Subcutaneous abdominal adipose tissue (tissue), 5 donors: ENCODE measurements around the gene GID4.

ENCODE experiments used
- H3K27ac ChIP-seq: one replicate; pipeline ENCODE4 v1.7.0; 2013; ENCODE audit warnings: low read depth, mild to moderate bottlenecking, inconsistent platforms, low read length, moderate library complexity
- H3K27me3 ChIP-seq, 5 donors: one replicate each; pipeline ENCODE4 v1.7.0; 2013; ENCODE audit warnings: low read length in 5 of 5, inconsistent platforms in 1 of 5; ENCODE audit not compliant: control insufficient read depth in 5 of 5, insufficient read depth in 4 of 5
- H3K36me3 ChIP-seq, 5 donors: one replicate each; pipeline ENCODE4 v1.7.0; 2013; ENCODE audit warnings: low read length in 5 of 5; ENCODE audit not compliant: control insufficient read depth in 5 of 5, insufficient read depth in 5 of 5
- H3K4me1 ChIP-seq, 5 donors: one replicate each; pipeline ENCODE4 v1.7.0; 2013; ENCODE audit warnings: low read length in 5 of 5, mild to moderate bottlenecking in 3 of 5, moderate library complexity in 1 of 5; ENCODE audit not compliant: control insufficient read depth in 5 of 5, insufficient read depth in 5 of 5
- H3K4me3 ChIP-seq, 5 donors: one replicate each; pipeline ENCODE4 v1.7.0; 2013; ENCODE audit warnings: low read length in 5 of 5, low read depth in 1 of 5
- H3K9ac ChIP-seq, 5 donors: one replicate each; pipeline ENCODE4 v1.7.0; 2013; ENCODE audit warnings: low read length in 5 of 5, mild to moderate bottlenecking in 4 of 5, moderate library complexity in 3 of 5
- H3K9me3 ChIP-seq, 5 donors: one replicate each; pipeline ENCODE4 v1.7.0; 2013; ENCODE audit warnings: low read length in 5 of 5; ENCODE audit not compliant: control insufficient read depth in 5 of 5
- donor health status: healthy.
- donor health status: healthy.
- donor health status: healthy.
- donor health status: healthy.
- donor health status: healthy.

GID4 gene

DNA sequence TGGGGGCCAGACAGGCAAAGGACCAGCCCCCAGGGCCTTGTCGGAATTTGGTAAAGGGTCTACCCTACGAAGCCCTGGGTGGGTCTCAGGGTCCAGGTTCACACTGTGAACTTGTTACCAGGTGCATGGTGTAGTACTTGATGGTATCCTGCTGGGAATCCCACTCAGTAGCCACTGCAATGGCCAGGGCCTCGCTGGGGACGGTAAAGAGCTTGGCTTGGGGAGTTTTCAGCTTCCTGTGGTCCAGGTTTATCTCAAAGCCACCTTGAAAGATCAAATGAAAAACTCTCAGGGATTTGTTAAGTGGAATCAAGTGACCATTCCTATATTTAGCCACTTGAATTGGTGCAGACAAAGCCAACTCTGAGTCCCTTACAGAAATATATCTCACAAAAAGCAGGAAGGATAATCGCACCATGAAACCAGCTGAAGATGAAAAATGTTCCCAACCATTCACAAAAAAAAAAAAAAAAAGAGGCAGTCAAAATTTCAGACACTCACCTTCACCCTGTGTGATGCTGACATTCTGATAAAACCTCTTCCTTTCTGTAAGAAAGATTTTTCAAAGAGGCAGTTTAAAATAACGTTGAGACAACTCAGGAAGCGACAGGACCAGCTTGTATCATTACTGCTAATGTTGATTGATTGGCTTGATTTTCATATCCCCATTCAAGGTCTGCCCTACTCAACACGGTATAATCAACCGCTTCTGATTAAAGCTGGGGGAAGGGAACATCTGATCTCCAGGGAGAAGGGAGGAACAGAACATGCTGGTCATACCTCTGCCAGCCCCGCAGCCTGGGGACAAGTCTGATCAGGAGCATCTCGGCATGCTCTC lies 10.9 kb upstream of the GID4 start:
- Histone ChIP-seq H3K9me3 (no peaks in the 10 kb centered on the region), H3K27me3 (no peaks in the 10 kb centered on the region), H3K4me3 (no peak overlapping the region), H3K4me1 (peaks cover 0 to 43% (median 25%) of the 10 kb centered on the region in 5 donors), H3K9ac (peak overlapping the region in 1 of 5 donors; percentile 48), H3K27ac (no peak overlapping the region), H3K36me3 (peaks cover 0 to 19% (median 7%) of the 10 kb centered on the region in 5 donors)

DNA sequence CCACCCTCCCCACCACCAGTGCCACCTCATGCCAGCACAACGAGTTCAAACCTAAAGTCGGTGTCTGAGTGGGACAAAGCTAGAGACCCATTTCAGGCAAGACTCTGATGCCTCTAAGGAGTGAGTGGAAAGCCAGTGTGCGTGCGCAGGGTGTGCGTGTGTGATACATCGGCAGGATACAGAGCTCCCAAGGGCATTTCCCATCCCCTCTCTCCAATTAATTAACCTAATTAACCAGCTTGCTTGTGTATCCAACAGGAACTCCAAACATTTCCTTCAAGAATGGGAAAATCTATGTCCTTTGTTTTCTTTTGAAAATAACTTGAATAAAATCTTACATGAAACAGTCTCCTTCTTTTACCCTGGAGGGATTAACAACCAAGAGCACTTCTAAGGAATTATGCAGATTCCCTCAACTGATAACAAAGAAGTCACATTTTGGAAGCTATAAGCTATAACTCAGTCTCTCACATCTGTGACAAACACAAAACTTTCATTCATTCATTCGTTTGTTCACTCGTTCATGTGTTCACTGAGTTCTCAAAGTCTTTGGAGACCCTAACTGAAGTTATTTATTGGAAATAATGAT lies 10.2 kb upstream of the GID4 start:
- H3K36me3 ChIP-seq = peaks cover 0 to 18% (median 5%) of the 10 kb centered on the region in 5 donors
- peaks cover 0 to 44% (median 25%) of the 10 kb centered on the region in 5 donors for H3K4me1 ChIP-seq
- H3K27ac ChIP-seq = no peak overlapping the region
- no peaks in the 10 kb centered on the region for H3K9me3 ChIP-seq
- H3K27me3 ChIP-seq = no peaks in the 10 kb centered on the region
- H3K4me3 ChIP-seq = no peak overlapping the region
- peak overlapping the region in 1 of 5 donors; percentile 48 for H3K9ac ChIP-seq

DNA sequence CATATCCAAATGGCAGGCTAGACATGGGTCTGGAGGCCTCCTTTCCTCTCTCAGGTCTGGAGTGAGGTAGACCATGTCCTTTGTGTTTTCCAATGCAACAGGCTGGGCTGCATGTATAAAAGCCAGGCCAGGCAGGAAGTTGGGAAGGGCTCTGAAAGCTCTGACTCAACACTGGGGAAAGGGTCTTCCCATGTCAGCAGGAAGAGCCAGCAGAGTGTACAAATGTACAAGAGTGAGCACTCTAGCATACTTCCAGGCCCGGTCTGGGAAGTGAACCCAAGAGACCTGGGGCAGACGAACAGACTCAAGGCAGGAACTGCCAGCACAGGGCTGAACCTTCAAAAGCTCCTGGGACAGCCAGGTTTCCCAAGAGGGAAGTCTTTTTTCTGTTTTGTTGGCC lies 7.3 kb upstream of the GID4 start:
- Histone ChIP-seq H3K27me3 (no peaks in the 10 kb centered on the region), H3K36me3 (peaks cover 0 to 6% (median 5%) of the 10 kb centered on the region in 5 donors), H3K9ac (peak overlapping the region in 2 of 5 donors; percentile 26 to 46), H3K9me3 (no peaks in the 10 kb centered on the region), H3K4me3 (no peak overlapping the region), H3K4me1 (peaks cover 0 to 36% (median 13%) of the 10 kb centered on the region in 5 donors), H3K27ac (peak overlapping the region; percentile 48)

- H3K9me3 ChIP-seq = no peaks in the 10 kb centered on the region
- H3K4me1 ChIP-seq = peaks cover 7 to 41% (median 28%) of the 10 kb centered on the region in 5 donors
- H3K4me3 ChIP-seq = no peak overlapping the region
- peak overlapping the region; percentile 4 for H3K27ac ChIP-seq
- H3K9ac ChIP-seq = no peak overlapping the region
- H3K27me3 ChIP-seq = no peaks in the 10 kb centered on the region
- no peaks in the 10 kb centered on the region for H3K36me3 ChIP-seq
Observed at GRCh38 chr17:18033442-18034099, 5.6 kb upstream of the GID4 start.

- peak overlapping the region in 1 of 5 donors; percentile 35 for H3K9ac ChIP-seq
- no peak overlapping the region for H3K27ac ChIP-seq
Observed at GRCh38 chr17:18035704-18036103, 3.5 kb upstream of the GID4 start.

GRCh38 chr17:18037486-18037885 lies 1.7 kb upstream of the GID4 start:
- Histone ChIP-seq H3K27me3 (no peaks in the 10 kb centered on the region), H3K4me1 (peaks cover 12 to 40% (median 35%) of the 10 kb centered on the region in 5 donors), H3K36me3 (no peaks in the 10 kb centered on the region), H3K27ac (no peak overlapping the region), H3K9ac (no peak overlapping the region), H3K9me3 (no peaks in the 10 kb centered on the region), H3K4me3 (no peak overlapping the region)

More at GRCh38 chr17:18035704-18036103, 3.5 kb upstream of the GID4 start:
- H3K4me3 ChIP-seq = no peak overlapping the region
- no peaks in the 10 kb centered on the region for H3K27me3 ChIP-seq
- H3K9me3 ChIP-seq = no peaks in the 10 kb centered on the region
- peaks cover 12 to 47% (median 42%) of the 10 kb centered on the region in 5 donors for H3K4me1 ChIP-seq
- no peaks in the 10 kb centered on the region for H3K36me3 ChIP-seq

DNA sequence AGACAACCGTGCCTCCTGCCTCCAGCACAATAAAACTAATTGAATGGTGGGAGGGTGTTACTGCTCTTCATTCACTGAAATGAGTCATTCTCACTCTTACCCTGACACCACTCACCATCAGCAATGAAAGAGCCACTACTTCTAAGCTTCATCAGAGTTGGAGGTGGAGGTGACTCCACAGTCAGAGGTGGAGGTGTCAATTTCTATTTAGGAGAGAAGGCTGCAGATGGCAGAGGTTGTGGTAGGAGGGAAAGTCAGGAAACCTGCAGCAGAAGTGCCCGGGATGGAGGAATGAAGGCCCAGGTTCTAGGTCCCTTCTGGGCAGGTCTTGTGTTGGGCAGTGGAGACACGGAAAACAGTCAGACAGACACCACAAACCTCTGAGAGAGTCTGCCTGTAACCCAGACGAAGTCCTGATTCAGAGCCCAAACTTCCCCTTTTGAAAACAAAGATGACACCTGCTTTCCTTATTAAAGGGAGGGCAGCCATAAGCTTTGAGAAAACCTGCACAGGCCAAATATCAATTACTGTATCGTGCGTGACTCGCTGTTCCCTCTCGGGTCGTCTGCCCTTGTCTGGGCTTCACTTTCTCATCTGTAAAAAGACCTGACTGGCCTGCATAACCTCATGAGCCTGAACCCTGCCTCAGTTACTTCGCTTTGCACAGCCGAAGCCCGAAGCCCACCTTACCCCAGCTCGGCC lies 908 bp upstream of the GID4 start:
- peak overlapping the region; percentile 88 to 95 (median 93) for H3K4me3 ChIP-seq
- peak overlapping the region; percentile 65 for H3K27ac ChIP-seq
- no peaks in the 10 kb centered on the region for H3K9me3 ChIP-seq
- H3K27me3 ChIP-seq = no peaks in the 10 kb centered on the region
- H3K36me3 ChIP-seq = no peaks in the 10 kb centered on the region
- peaks cover 12 to 32% (median 31%) of the 10 kb centered on the region in 5 donors for H3K4me1 ChIP-seq
- H3K9ac ChIP-seq = peak overlapping the region in 4 of 5 donors; percentile 55 to 86 (median 76)

GRCh38 chr17:18039535-18040260 lies 490 bp downstream of the GID4 start:
- Histone ChIP-seq H3K9ac (peak overlapping the region; percentile 77 to 89 (median 81)), H3K27me3 (no peaks in the 10 kb centered on the region), H3K4me3 (peak overlapping the region; percentile 83 to 95 (median 93)), H3K4me1 (peaks cover 12 to 32% (median 31%) of the 10 kb centered on the region in 5 donors), H3K36me3 (peaks cover 0 to 2% (median 0%) of the 10 kb centered on the region in 5 donors), H3K27ac (peak overlapping the region; percentile 65), H3K9me3 (no peaks in the 10 kb centered on the region)

DNA sequence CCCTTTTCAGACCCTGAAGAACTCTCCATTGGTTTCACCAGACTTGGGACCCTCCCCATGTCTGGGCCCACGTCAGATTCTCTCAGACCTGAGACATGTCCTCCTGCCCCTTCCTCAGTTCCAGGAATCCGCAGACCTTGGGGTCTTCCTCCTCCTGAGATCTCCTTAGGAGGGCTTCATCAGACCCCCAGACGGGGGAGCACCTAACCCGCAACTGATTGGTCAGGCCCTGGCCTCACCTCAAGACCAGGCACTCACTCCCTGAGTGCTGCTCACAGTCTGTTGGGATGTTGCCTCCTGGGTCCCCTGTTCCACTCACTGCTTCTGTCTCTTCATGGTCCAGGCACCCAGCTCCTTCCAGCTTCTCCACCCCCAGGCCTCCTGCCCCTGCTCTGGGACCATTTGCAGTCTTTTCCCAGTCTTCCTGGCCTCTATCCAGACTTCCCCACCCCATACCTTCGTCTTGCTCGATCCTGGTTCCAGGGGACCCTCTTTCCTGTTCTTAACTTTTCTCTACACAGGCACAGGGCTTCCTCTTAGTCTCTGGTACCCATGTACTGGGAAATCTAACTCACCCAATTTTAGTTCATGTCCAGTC lies 1.2 kb downstream of the GID4 start:
- no peaks in the 10 kb centered on the region for H3K27me3 ChIP-seq
- H3K27ac ChIP-seq = no peak overlapping the region
- H3K36me3 ChIP-seq = peaks cover 0 to 4% (median 2%) of the 10 kb centered on the region in 5 donors
- peak overlapping the region; percentile 77 to 89 (median 81) for H3K9ac ChIP-seq
- no peaks in the 10 kb centered on the region for H3K9me3 ChIP-seq
- peaks cover 12 to 32% (median 31%) of the 10 kb centered on the region in 5 donors for H3K4me1 ChIP-seq
- peak overlapping the region; percentile 83 to 95 (median 93) for H3K4me3 ChIP-seq
